SU-DHL-6 (cell line): ENCODE measurements around the gene DSN1.

Source experiments
- H2AFZ ChIP-seq: fragments of 200-600 bp; sonication (generic); 2 replicates; pipeline ENCODE4 v1.6.1; 2014; ENCODE audit warnings: low read depth, mild to moderate bottlenecking, moderate library complexity, mixed read lengths, antibody characterized with exemption, low read length; ENCODE audit not compliant: severe bottlenecking
- H3F3A ChIP-seq: fragments of 200-600 bp; shearing (Covaris generic); 2 replicates; pipeline ENCODE4 v1.6.0; 2016; ENCODE audit warnings: antibody characterized with exemption, mild to moderate bottlenecking; ENCODE audit not compliant: insufficient read depth
- H3K27ac ChIP-seq: fragments of 200-600 bp; sonication (generic); 2 replicates; pipeline ENCODE4 v1.5.1; 2016; ENCODE audit warnings: low read depth, mild to moderate bottlenecking, low read length, moderate library complexity, mixed read lengths
- H3K27me3 ChIP-seq: fragments of 200-600 bp; sonication (generic), shearing (Covaris generic); 2 replicates; pipeline ENCODE4 v1.6.0; 2014; ENCODE audit warnings: mild to moderate bottlenecking, low read length
- H3K36me3 ChIP-seq: fragments of 200-600 bp; sonication (generic); 2 replicates; pipeline ENCODE4 v1.6.1; 2014; ENCODE audit warnings: mild to moderate bottlenecking, low read length, mixed read lengths
- H3K4me2 ChIP-seq: fragments of 300-600, 200-600 bp; shearing (Covaris generic), sonication (generic); 2 replicates; pipeline ENCODE4 v1.6.0; 2014; ENCODE audit warnings: low read length, low read depth, mild to moderate bottlenecking; ENCODE audit not compliant: poor library complexity, severe bottlenecking
- H3K4me3 ChIP-seq: fragments of 200-600 bp; sonication (generic); 2 replicates; pipeline ENCODE4 v1.5.1; 2014; ENCODE audit warnings: antibody characterized with exemption, low read length, mild to moderate bottlenecking, mixed read lengths; ENCODE audit not compliant: insufficient read depth, poor library complexity, severe bottlenecking
- H3K79me2 ChIP-seq: fragments of 200-600 bp; sonication (generic); 2 replicates; pipeline ENCODE4 v1.6.1; 2014; ENCODE audit warnings: mild to moderate bottlenecking, low read length, moderate library complexity; ENCODE audit not compliant: insufficient read depth
- H3K9ac ChIP-seq: fragments of 200-600 bp; sonication (generic); 2 replicates; pipeline ENCODE4 v1.7.0; 2014; ENCODE audit warnings: mild to moderate bottlenecking, low read length
- H3K9me2 ChIP-seq: fragments of 200-600 bp; sonication (generic); replicated peaks from 2 replicates; pipeline ENCODE4 v1.6.1; 2014; ENCODE audit warnings: low read length; ENCODE audit not compliant: insufficient read depth
- H3K9me3 ChIP-seq: fragments of 200-600 bp; sonication (generic); 2 replicates; pipeline ENCODE4 v1.6.1; 2014; ENCODE audit warnings: low read length, mixed read lengths; ENCODE audit not compliant: insufficient read depth
- H4K20me1 ChIP-seq: fragments of 200-600 bp; sonication (generic); 2 replicates; pipeline ENCODE4 v1.6.1; 2014; ENCODE audit warnings: low read depth, mild to moderate bottlenecking, antibody characterized with exemption, low read length, moderate library complexity, mixed read lengths
- CTCF ChIP-seq: fragments of 200-600 bp; sonication (generic); IDR thresholded peaks from one replicate; pipeline ENCODE4 v1.5.1; 2017; ENCODE audit warnings: antibody characterized with exemption, mild to moderate bottlenecking, low read length, moderate library complexity; ENCODE audit not compliant: insufficient read depth, poor library complexity, severe bottlenecking
- EZH2phosphoT487 ChIP-seq: fragments of 200-600 bp; sonication (generic), shearing (Covaris generic); conservative IDR thresholded peaks from 2 replicates; pipeline ENCODE4 v1.6.1; 2018; ENCODE audit warnings: mild to moderate bottlenecking, antibody characterized with exemption, low read length, moderate library complexity, mixed read lengths

Gene DSN1

GRCh38 chr20:36793294-36794115 lies 19.9 kb upstream of the DSN1 start:
- H3K9me2 ChIP-seq = no peaks in the 10 kb centered on the region
- no peaks in the 10 kb centered on the region; the same call in 1 of the 2 replicates for H3F3A ChIP-seq
- no peak for TF ChIP-seq EZH2phosphoT487
- peaks cover 4% of the 10 kb centered on the region; the same call in 1 of the 2 replicates for H3K36me3 ChIP-seq
- H3K9me3 ChIP-seq = no peaks in the 10 kb centered on the region
- no peaks in the 10 kb centered on the region for H3K27me3 ChIP-seq
- H3K27ac ChIP-seq = no peak overlapping the region
- H4K20me1 ChIP-seq = no peaks in the 10 kb centered on the region
- no peak overlapping the region for H3K4me2 ChIP-seq
- no peak overlapping the region for H2AFZ ChIP-seq
- H3K9ac ChIP-seq = no peak overlapping the region
- H3K79me2 ChIP-seq = peaks cover 8% of the 10 kb centered on the region; the same call in 1 of the 2 replicates
- H3K4me3 ChIP-seq = no peak overlapping the region

- Histone ChIP-seq H3F3A (no peaks in the 10 kb centered on the region; the same call in 1 of the 2 replicates), H3K9me3 (no peaks in the 10 kb centered on the region), H3K9me2 (no peaks in the 10 kb centered on the region), H3K27ac (no peak overlapping the region), H3K4me2 (no peak overlapping the region), H3K4me3 (no peak overlapping the region), H3K36me3 (peaks cover 4% of the 10 kb centered on the region; the same call in 1 of the 2 replicates), H2AFZ (no peak overlapping the region), H4K20me1 (no peaks in the 10 kb centered on the region), H3K9ac (no peak overlapping the region), H3K79me2 (peaks cover 8% of the 10 kb centered on the region; the same call in 1 of the 2 replicates), H3K27me3 (no peaks in the 10 kb centered on the region)
- peak; percentile 9 for TF ChIP-seq CTCF
- no peak for TF ChIP-seq EZH2phosphoT487
These were observed 18.9 kb upstream of the DSN1 start for GRCh38 chr20:36792422-36792821.

GRCh38 chr20:36791862-36792261 lies 18.3 kb upstream of the DSN1 start:
- Histone ChIP-seq H3K36me3 (peaks cover 5% of the 10 kb centered on the region; the same call in 1 of the 2 replicates), H3K9me2 (no peaks in the 10 kb centered on the region), H3K79me2 (peaks cover 8% of the 10 kb centered on the region; the same call in 1 of the 2 replicates), H3K4me3 (no peak overlapping the region), H3K27ac (no peak overlapping the region), H3F3A (no peaks in the 10 kb centered on the region; the same call in 1 of the 2 replicates), H2AFZ (no peak overlapping the region), H3K9ac (no peak overlapping the region), H3K27me3 (no peaks in the 10 kb centered on the region), H4K20me1 (no peaks in the 10 kb centered on the region), H3K9me3 (no peaks in the 10 kb centered on the region), H3K4me2 (no peak overlapping the region)
- TF ChIP-seq EZH2phosphoT487 (no peak), CTCF (no peak)

GRCh38 chr20:36786663-36787062 lies 13.1 kb upstream of the DSN1 start:
- Histone ChIP-seq H3F3A (no peaks in the 10 kb centered on the region), H3K4me3 (no peak overlapping the region), H3K27ac (no peak overlapping the region), H3K79me2 (peaks cover 3% of the 10 kb centered on the region; the same call in 1 of the 2 replicates), H2AFZ (no peak overlapping the region), H3K27me3 (no peaks in the 10 kb centered on the region), H4K20me1 (no peaks in the 10 kb centered on the region), H3K4me2 (no peak overlapping the region), H3K9ac (no peak overlapping the region), H3K9me3 (no peaks in the 10 kb centered on the region), H3K36me3 (peaks cover 9% of the 10 kb centered on the region; the same call in 1 of the 2 replicates), H3K9me2 (no peaks in the 10 kb centered on the region)
- TF ChIP-seq EZH2phosphoT487 = no peak
- TF ChIP-seq CTCF = no peak
